CD4-positive, alpha-beta T cell treated with Interleukin-17A for 1 hour (primary cell): ENCODE measurements around the gene VAV2.
"Not testable (repeated sequence)": the region's sequence is repeated elsewhere in the genome, so short reads cannot be mapped to it uniquely, and the experiment has no call there.

ENCODE experiments used
- DNase-seq: peaks from one replicate; pipeline ENCODE4 v3.0.0-alpha.2; 2020

The VAV2 gene

GRCh38 chr9:133777068-133777791, 214.9 kb downstream of the VAV2 start:
- DNase-seq: no peak

DNA sequence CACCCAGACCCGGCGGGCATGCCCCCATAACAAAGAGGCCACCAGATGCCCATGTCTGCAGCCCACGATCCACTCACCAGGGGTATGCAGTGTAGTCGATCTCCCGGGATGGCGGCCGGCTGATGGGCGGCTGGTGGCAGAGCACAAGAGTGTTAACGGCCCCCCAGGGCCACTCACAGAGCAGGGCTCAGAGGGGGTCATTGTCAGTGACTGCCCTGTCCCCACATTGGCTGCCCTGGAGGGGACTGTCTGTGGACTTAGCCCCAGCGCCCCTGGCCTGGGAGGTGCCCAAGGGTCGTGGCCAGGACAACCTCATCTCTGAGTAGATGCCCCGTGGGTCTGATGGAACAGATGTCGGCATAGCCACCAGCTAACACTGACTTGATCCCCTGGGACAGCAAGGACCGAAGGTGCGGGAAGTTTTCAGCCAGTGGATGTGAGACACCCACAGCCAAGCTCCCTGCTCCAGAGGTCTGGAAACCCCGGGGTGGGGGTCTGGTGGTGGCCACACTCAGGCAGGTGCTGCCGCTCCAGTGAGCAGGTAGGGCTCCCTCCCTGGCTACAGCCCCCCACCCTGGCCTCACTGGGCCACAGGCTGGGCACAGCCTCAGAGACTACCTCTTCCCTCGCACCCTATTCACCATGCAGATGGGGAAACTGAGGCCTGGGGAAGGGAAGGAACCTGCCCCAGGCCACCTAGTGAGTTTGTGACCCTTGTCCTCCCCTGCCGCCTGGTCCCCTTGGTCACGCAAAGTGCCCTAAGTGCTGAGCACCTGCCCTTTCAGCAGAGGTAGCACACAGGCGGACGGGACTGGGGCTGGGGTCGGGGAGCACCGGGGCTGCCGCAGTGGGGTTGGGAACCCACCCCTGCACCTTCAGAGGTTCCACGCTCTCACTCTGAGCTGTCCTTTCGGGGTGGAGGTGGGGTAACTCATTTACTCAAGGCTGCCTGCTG, 215.9 kb downstream of the VAV2 start:
- DNase-seq: no peak

DNA sequence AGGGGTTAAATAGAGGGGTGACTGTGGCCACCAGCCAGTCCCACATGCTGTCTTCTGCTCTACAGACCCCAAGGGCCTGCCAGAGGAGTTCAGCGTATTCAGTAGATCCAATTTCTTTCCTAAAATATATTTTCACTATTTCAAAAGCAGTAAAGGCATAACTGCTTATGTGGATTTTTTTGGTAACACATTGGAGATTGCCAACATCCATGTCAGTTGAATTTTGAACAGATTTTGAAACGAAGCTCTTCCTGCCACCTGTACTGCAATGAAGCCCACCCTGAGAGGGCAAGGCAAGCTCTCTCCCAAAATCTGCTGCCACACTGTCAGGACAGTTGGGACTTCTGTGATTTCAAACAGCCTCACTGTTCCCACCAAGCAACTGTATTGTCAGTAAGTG, 216.8 kb downstream of the VAV2 start:
- no peak for DNase-seq

DNA sequence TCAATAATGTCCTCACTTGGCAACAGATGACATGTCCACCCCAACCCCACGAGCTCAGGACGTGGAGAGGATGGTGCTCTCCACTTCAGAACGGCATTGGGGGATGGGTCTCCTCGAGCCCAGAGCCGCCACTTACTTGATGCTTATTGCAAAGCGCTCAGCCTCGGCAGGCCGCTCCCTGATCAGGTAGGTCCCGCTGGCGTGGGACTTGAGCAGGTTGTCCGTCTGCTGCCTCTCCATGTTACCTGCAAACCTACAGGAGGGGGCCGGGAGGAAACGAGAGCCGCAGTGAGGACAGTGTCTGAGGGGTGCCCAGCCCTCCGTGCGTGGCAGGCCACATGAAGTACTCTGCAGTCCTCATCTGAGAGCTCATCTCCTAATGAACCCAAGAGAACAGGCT, 217.3 kb downstream of the VAV2 start:
- DNase-seq: no peak

- no peak for DNase-seq
Observed at GRCh38 chr9:133773889-133774655, 218.1 kb downstream of the VAV2 start.

DNA sequence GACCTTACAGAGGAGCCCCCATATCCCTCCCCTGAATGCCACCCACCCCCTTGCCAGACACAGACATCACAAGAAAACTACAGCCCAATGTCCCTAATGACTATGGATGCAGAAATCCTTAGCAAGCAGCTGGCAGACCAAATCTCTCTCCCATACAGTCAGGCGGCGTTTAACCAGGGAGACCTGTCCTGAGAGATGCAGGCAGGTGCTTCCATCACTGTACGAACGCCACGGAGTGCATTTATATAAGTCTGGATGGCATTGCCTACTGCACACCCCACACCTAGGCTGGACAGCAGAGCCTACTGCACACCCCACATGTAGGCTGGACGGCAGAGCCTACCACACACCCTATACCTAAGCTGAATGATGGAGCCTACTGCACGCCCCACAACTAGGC, 219.5 kb downstream of the VAV2 start:
- no peak for DNase-seq

GRCh38 chr9:133771486-133772482, 220.3 kb downstream of the VAV2 start:
- no peak for DNase-seq

- no peak for DNase-seq
Observed at GRCh38 chr9:133770076-133770777, 221.9 kb downstream of the VAV2 start.

DNA sequence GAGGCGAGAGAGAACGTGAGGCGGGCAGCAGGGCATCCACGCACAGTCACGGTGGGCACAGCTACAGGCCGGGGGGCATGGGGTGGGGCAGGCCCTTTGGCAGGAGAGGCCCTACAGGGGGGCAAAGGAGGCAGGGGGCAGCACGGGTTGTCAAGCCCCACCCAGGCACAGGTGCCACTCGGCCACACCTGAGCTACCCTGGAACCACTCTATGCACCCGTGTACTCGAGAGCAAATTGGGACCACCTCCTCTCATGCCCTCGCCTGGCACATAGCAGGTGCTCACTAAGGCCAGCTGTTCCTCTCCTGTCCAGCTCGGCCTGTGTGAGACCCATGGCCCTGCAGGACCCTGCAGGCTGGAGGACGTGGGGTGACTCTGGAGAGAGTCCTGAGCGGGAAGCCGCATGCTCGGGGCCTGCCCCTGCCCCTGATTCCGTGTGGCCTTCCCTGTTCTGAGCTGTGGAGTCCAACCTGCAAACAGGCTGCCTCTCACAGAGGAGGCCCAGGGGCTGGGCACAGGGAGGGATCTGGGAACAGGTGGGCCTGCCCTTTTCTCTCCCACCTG, 222.5 kb downstream of the VAV2 start:
- DNase-seq: no peak

GRCh38 chr9:133768859-133769510, 223.1 kb downstream of the VAV2 start:
- no peak for DNase-seq

DNA sequence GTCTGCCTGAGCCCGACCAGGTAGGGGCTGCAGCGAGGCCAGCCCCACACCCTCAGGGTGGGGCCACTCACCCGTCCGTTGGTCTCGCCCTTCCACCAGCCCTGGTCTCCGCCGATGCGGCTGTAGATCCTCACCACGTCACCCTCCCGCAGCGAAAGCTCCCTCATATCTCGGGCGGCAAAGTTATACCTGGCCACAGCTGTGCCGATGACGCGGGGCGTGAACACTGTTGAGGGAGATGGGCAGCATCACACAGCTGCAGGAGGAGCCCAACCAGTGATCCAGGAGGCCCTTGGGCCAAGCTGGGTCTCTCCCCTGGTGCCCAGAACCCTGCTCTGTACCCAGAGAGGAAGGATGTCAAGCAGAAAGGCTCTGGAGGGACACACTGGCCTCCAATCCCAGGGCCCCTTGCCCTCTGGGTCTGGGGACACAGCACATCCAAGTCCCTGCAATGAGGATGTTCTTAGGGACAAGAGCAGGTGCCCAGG, 223.7 kb downstream of the VAV2 start:
- no peak for DNase-seq

- DNase-seq: no peak
Observed at GRCh38 chr9:133767625-133768024, 224.5 kb downstream of the VAV2 start.

- no peak for DNase-seq
Observed at GRCh38 chr9:133767008-133767407, 225.1 kb downstream of the VAV2 start.

- not testable (repeated sequence) for DNase-seq
Observed at GRCh38 chr9:133766234-133766633, 225.9 kb downstream of the VAV2 start.

GRCh38 chr9:133763272-133764183, 228.6 kb downstream of the VAV2 start:
- no peak for DNase-seq

- no peak for DNase-seq
Observed at GRCh38 chr9:133762488-133763271, 229.4 kb downstream of the VAV2 start.

GRCh38 chr9:133761641-133762248, 230.4 kb downstream of the VAV2 start:
- no peak for DNase-seq
